ENCODE results near the gene NPM1. TPM values are rescaled to one million over a fixed set of nuclear protein-coding genes. Genes with fewer than 3 reads are reported as not detected.

Gene NPM1
- total RNA-seq, 1 donor from 2014 or later, result 915 TPM

- DNase-seq, result no peak
These were observed 40.6 kb downstream of the NPM1 start for GRCh38 chr5:171428168-171428696.

- no peak for DNase-seq
These were observed 41.3 kb downstream of the NPM1 start for GRCh38 chr5:171428809-171429542.

GRCh38 chr5:171429543-171429910 lies 41.9 kb downstream of the NPM1 start:
- DNase-seq, result no peak

GRCh38 chr5:171431251-171431777 lies 43.7 kb downstream of the NPM1 start:
- no peak for DNase-seq

- no peak for DNase-seq
These were observed 44.4 kb downstream of the NPM1 start for GRCh38 chr5:171432076-171432475.

- no peak for DNase-seq
These were observed 45.1 kb downstream of the NPM1 start for GRCh38 chr5:171432583-171433351.

- DNase-seq, result no peak
These were observed 45.7 kb downstream of the NPM1 start for GRCh38 chr5:171433352-171433698.

GRCh38 chr5:171433982-171434676 lies 46.5 kb downstream of the NPM1 start:
- no peak for DNase-seq

GRCh38 chr5:171434874-171435273 lies 47.2 kb downstream of the NPM1 start:
- no peak for DNase-seq

GRCh38 chr5:171435908-171436307 lies 48.3 kb downstream of the NPM1 start:
- no peak for DNase-seq

GRCh38 chr5:171436804-171437285 lies 49.2 kb downstream of the NPM1 start:
- no peak for DNase-seq

- no peak for DNase-seq
These were observed 49.7 kb downstream of the NPM1 start for GRCh38 chr5:171437286-171437821.

GRCh38 chr5:171438738-171439137 lies 51.1 kb downstream of the NPM1 start:
- no peak for DNase-seq

GRCh38 chr5:171441246-171441791 lies 53.7 kb downstream of the NPM1 start:
- DNase-seq, result no peak

GRCh38 chr5:171442287-171443042 lies 54.8 kb downstream of the NPM1 start:
- DNase-seq, result no peak

GRCh38 chr5:171444582-171444981 lies 56.9 kb downstream of the NPM1 start:
- DNase-seq, result no peak

GRCh38 chr5:171445644-171446516 lies 58.2 kb downstream of the NPM1 start:
- DNase-seq, result peak; percentile 50

GRCh38 chr5:171447226-171447625 lies 59.6 kb downstream of the NPM1 start:
- no peak for DNase-seq

GRCh38 chr5:171449426-171449825 lies 61.8 kb downstream of the NPM1 start:
- DNase-seq, result no peak
